Neural progenitor cell (in vitro differentiated cells): ENCODE results near the gene SLC17A1. TPM values are rescaled to one million over a fixed set of nuclear protein-coding genes. Genes with fewer than 3 reads are reported as not detected.

Source experiments
- DNase-seq: peaks from one replicate; pipeline ENCODE4 v3.0.0-alpha.2; 2016; ENCODE audit warnings: low spot score
- H2AFZ ChIP-seq: fragments of 200-600 bp; sonication (generic); replicated peaks from 2 replicates; pipeline ENCODE4 v1.6.1; 2016; ENCODE audit warnings: antibody characterized with exemption
- H3F3A ChIP-seq: fragments of 200-600 bp; sonication (generic); 2 replicates; pipeline ENCODE4 v1.6.1; 2016; ENCODE audit warnings: antibody characterized with exemption, low read depth
- H3K27ac ChIP-seq: fragments of 200-600 bp; sonication (generic); 2 replicates; pipeline ENCODE4 v1.5.1; 2016; ENCODE audit warnings: mild to moderate bottlenecking
- H3K27me3 ChIP-seq: fragments of 200-600 bp; sonication (generic); 2 replicates; pipeline ENCODE4 v1.6.1; 2016; ENCODE audit warnings: mild to moderate bottlenecking, moderate library complexity
- H3K36me3 ChIP-seq: fragments of 200-600 bp; sonication (generic); 2 replicates; pipeline ENCODE4 v1.5.1; 2016
- H3K4me1 ChIP-seq: fragments of 200-600 bp; sonication (generic); 2 replicates; pipeline ENCODE4 v1.6.1; 2016; ENCODE audit warnings: mixed run types
- H3K4me2 ChIP-seq: fragments of 200-600 bp; sonication (generic); 2 replicates; pipeline ENCODE4 v1.6.1; 2016
- H3K4me3 ChIP-seq: fragments of 200-600 bp; sonication (generic); 2 replicates; pipeline ENCODE4 v1.5.1; 2016
- H3K79me2 ChIP-seq: fragments of 200-600 bp; sonication (generic); 2 replicates; pipeline ENCODE4 v1.6.1; 2016; ENCODE audit warnings: low read depth
- H3K9ac ChIP-seq: fragments of 200-600 bp; sonication (generic); 2 replicates; pipeline ENCODE4 v1.6.1; 2016
- H3K9me3 ChIP-seq: fragments of 200-600 bp; sonication (generic); 2 replicates; pipeline ENCODE4 v1.5.1; 2016; ENCODE audit warnings: low read depth
- H4K20me1 ChIP-seq: fragments of 200-600 bp; sonication (generic); 2 replicates; pipeline ENCODE4 v1.6.1; 2016; ENCODE audit warnings: low read depth
- H3K27ac Mint-ChIP-seq: 3 replicates; pipeline ENCODE4 v1.8.0; 2021; ENCODE audit warnings: mixed read lengths
- H3K27me3 Mint-ChIP-seq: 2 replicates; pipeline ENCODE4 v1.8.0; 2022; ENCODE audit warnings: low read depth, mild to moderate bottlenecking, inconsistent platforms, moderate library complexity, mixed read lengths; ENCODE audit not compliant: insufficient read depth
- H3K36me3 Mint-ChIP-seq: 3 replicates; pipeline ENCODE4 v1.8.0; 2021; ENCODE audit warnings: mixed read lengths
- H3K4me1 Mint-ChIP-seq: 3 replicates; pipeline ENCODE4 v1.8.0; 2021; ENCODE audit warnings: mixed read lengths
- H3K4me3 Mint-ChIP-seq: 3 replicates; pipeline ENCODE4 v1.8.0; 2021; ENCODE audit warnings: mild to moderate bottlenecking, moderate library complexity, mixed read lengths
- H3K9me3 Mint-ChIP-seq: 3 replicates; pipeline ENCODE4 v1.8.0; 2020; ENCODE audit warnings: mixed read lengths
- EZH2 ChIP-seq: fragments of 200-600 bp; sonication (generic); IDR thresholded peaks from 2 replicates; pipeline ENCODE4 v1.6.1; 2017; ENCODE audit warnings: antibody characterized with exemption, mild to moderate bottlenecking, moderate library complexity
- EZH2phosphoT487 ChIP-seq: fragments of 200-600 bp; sonication (generic); IDR thresholded peaks from 2 replicates; pipeline ENCODE4 v1.6.1; 2017; ENCODE audit warnings: antibody characterized with exemption
- total RNA-seq: library from RNA; depleted of rRNA; stranded (reverse); fragments of >200 nt; gene quantifications from 2 replicates; pipeline ENCODE4 v1.2.3, GENCODE V29; 2015; ENCODE audit warnings: low replicate concordance
- TF ChIP-seq, protein P1 (sequence below): fragments of 200-600 bp; sonication (generic); IDR thresholded peaks from 2 replicates; pipeline ENCODE4 v1.5.1; 2017; ENCODE audit warnings: antibody characterized with exemption, mild to moderate bottlenecking

SLC17A1 gene
- total RNA-seq, 1 donor from 2014 or later = not detected

DNA sequence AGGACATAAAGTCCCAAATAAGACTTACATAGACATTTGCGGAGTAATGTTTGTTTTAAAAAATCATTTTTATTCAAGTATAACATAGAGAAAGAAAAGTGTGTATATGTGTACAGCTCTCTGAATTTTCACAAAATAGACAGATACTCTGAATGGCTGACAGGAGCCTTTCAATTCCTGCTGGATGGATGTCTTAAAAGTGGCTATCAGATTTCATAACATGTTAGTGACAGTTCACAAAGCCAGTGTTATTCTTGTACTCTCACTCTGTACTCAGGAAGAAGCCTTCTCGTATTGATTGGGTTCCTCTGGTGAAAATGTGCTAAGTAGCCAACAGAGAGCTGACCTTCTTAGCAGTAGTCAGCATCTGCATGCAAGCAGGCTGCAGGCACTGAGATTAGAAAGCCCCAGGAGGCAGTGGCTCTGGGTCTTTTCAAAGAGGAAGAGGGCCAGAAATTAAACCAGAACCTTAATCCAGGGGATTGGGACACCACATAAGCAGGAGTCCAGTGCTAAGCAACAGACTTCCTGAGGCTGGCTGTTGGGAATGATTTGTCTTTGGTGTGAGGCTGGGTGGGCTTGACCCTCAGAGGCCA is 57.6 kb downstream of the SLC17A1 start:
- Histone ChIP-seq H3K79me2 (no peaks in the 10 kb centered on the region), H3F3A (no peaks in the 10 kb centered on the region), H3K27ac (no peak overlapping the region), H3K9ac (no peak overlapping the region), H3K36me3 (no peaks in the 10 kb centered on the region), H3K4me3 (no peak overlapping the region), H3K4me2 (no peak overlapping the region), H3K4me1 (no peaks in the 10 kb centered on the region), H2AFZ (no peak overlapping the region), H4K20me1 (no peaks in the 10 kb centered on the region), H3K9me3 (no peaks in the 10 kb centered on the region), H3K27me3 (no peaks in the 10 kb centered on the region)
- Mint-ChIP-seq H3K27ac (no peak overlapping the region), H3K4me1 (peaks cover 15% of the 10 kb centered on the region), H3K9me3 (no peaks in the 10 kb centered on the region), H3K4me3 (no peak overlapping the region), H3K27me3 (peaks cover 2% of the 10 kb centered on the region), H3K36me3 (no peaks in the 10 kb centered on the region)
- peak; percentile 13 for DNase-seq
- TF ChIP-seq, protein P1, sequence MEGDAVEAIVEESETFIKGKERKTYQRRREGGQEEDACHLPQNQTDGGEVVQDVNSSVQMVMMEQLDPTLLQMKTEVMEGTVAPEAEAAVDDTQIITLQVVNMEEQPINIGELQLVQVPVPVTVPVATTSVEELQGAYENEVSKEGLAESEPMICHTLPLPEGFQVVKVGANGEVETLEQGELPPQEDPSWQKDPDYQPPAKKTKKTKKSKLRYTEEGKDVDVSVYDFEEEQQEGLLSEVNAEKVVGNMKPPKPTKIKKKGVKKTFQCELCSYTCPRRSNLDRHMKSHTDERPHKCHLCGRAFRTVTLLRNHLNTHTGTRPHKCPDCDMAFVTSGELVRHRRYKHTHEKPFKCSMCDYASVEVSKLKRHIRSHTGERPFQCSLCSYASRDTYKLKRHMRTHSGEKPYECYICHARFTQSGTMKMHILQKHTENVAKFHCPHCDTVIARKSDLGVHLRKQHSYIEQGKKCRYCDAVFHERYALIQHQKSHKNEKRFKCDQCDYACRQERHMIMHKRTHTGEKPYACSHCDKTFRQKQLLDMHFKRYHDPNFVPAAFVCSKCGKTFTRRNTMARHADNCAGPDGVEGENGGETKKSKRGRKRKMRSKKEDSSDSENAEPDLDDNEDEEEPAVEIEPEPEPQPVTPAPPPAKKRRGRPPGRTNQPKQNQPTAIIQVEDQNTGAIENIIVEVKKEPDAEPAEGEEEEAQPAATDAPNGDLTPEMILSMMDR = no peak
- no peak for TF ChIP-seq EZH2
- no peak for TF ChIP-seq EZH2phosphoT487

DNA sequence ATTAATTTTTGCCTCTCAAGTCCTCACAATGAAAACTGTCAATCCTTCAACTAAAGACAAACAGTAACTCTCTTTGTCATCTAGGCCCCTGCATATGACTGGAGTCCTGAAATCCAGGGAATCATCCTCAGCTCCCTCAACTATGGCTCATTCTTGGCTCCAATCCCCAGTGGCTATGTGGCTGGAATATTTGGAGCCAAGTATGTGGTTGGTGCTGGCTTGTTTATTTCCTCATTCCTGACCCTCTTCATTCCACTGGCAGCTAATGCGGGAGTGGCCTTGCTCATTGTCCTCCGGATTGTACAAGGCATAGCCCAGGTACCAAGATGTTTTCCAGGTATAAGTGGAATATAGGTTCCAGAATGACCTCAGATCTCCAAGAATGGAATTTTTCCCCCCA is 61.9 kb downstream of the SLC17A1 start:
- TF ChIP-seq EZH2 (no peak), EZH2phosphoT487 (no peak)
- TF ChIP-seq, protein P1 = no peak
- H3K9me3 Mint-ChIP-seq = no peaks in the 10 kb centered on the region
- no peak overlapping the region for H3K4me2 ChIP-seq
- H3K4me3 ChIP-seq = no peak overlapping the region
- no peaks in the 10 kb centered on the region for H4K20me1 ChIP-seq
- H3K4me1 ChIP-seq = no peaks in the 10 kb centered on the region
- no peaks in the 10 kb centered on the region for H3K79me2 ChIP-seq
- H3F3A ChIP-seq = no peaks in the 10 kb centered on the region
- H2AFZ ChIP-seq = no peak overlapping the region
- H3K27me3 ChIP-seq = no peaks in the 10 kb centered on the region
- no peaks in the 10 kb centered on the region for H3K36me3 ChIP-seq
- no peak overlapping the region for H3K4me3 Mint-ChIP-seq
- H3K4me1 Mint-ChIP-seq = peaks cover 18% of the 10 kb centered on the region
- H3K36me3 Mint-ChIP-seq = no peaks in the 10 kb centered on the region
- DNase-seq = no peak
- H3K27ac ChIP-seq = no peak overlapping the region
- H3K27me3 Mint-ChIP-seq = peaks cover 9% of the 10 kb centered on the region
- no peak overlapping the region for H3K9ac ChIP-seq
- no peak overlapping the region for H3K27ac Mint-ChIP-seq
- H3K9me3 ChIP-seq = no peaks in the 10 kb centered on the region

DNA sequence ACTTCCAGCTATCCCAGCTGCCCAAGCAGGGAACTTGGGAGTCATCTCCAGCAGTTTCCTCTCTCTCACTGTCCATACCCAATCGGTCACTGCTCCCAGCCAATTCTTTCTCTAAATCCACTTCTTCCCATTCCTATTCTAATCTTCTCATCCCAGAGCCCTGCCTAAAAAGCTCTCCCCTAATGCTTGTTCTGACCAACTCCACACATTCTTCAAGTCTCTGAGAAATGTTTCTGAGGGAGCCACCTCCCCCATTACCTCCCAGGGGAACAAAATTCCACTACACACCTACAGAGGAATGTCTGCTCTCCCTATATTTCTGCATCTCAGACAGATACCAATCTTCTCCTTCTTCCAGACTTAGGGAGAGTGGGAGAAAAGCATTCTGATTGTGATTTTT is 63.3 kb downstream of the SLC17A1 start:
- no peak overlapping the region for H2AFZ ChIP-seq
- Mint-ChIP-seq H3K27me3 (peaks cover 7% of the 10 kb centered on the region), H3K4me3 (no peak overlapping the region), H3K9me3 (no peaks in the 10 kb centered on the region), H3K4me1 (peaks cover 16% of the 10 kb centered on the region), H3K27ac (no peak overlapping the region), H3K36me3 (no peaks in the 10 kb centered on the region)
- H3K27ac ChIP-seq = no peak overlapping the region
- no peak overlapping the region for H3K4me3 ChIP-seq
- H3F3A ChIP-seq = no peaks in the 10 kb centered on the region
- H3K36me3 ChIP-seq = no peaks in the 10 kb centered on the region
- no peak overlapping the region for H3K9ac ChIP-seq
- no peaks in the 10 kb centered on the region for H3K27me3 ChIP-seq
- no peaks in the 10 kb centered on the region for H3K79me2 ChIP-seq
- H3K9me3 ChIP-seq = no peaks in the 10 kb centered on the region
- H3K4me1 ChIP-seq = no peaks in the 10 kb centered on the region
- DNase-seq = no peak
- no peaks in the 10 kb centered on the region for H4K20me1 ChIP-seq
- TF ChIP-seq, protein P1 = no peak
- TF ChIP-seq EZH2 (no peak), EZH2phosphoT487 (no peak)
- no peak overlapping the region for H3K4me2 ChIP-seq
